ENCODE results near the gene CAMK2N2. TPM values are rescaled to one million over a fixed set of nuclear protein-coding genes. Genes with fewer than 3 reads are reported as not detected.

Gene CAMK2N2
- total and polyA plus RNA-seq, 9 of the 15 experiments (the other 6 are each of a cell fraction or from before 2014, with no cell fraction given): 0.08 to 0.22 (median 0.11) TPM; not detected in 5

DNA sequence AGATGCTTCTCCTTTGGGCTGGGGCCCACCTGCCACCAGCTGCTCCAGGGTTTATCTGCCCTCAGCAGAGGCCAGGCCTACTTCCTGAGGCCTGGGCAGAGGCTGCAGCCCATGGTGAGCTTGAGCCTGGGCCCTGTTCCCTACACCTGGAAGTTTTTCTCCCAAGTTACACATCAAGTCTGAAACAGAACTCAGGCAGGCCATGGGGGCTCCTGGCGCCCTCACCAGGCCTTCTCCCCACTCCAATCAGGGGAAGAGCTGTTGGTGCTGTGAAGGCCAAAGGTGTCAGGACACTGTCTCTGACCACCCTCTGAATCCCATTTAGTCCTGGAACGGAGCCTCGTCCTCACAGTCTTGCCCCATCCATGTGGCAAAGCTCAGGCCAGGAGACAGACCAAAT lies 24.7 kb downstream of the CAMK2N2 start (continued):
- TF ChIP-seq TEAD4 (IDR thresholded peaks at IDR 0.05; ENCODE audit: low read length): no peak
- TF ChIP-seq TEAD4 (CRISPR knock-in tag; IDR thresholded peaks at IDR 0.05; ENCODE audit: borderline replicate concordance): no peak
- no peak for TF ChIP-seq CXXC5 (CRISPR knock-in tag; IDR thresholded peaks at IDR 0.05)

DNA sequence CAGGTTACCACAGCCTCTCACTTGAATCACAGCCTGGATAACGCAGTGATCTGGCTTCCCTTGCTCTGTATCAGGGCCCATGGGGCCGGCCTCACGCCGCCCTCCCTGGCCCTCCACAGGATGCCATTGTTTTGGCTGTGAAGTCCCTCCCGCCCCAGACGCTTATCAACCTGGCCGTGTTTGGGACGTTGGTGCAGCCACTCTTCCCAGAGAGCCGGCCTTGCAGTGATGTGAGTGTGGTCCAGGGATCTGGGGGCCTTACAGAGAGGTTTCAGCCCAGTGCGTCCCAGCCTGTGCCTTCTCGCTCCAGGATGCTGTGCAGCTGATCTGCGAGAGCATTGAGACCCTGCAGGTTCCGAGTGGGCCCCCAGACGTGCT lies 25.3 kb downstream of the CAMK2N2 start:
- intact Hi-C loops (cut with micrococcal nuclease): no loop called here
- ChIA-PET CTCF (ENCODE audit: low intra/inter-chr PET ratio) (no interaction called here), POLR2A (interaction anchor here (0.7 kb wide), 1 partner anchor 423 kb away, joined by 3 read pairs; no protein-coding TSS in a partner anchor)
- in situ Hi-C loops (cut with MboI): no loop called here
- ATAC-seq (peak; percentile 11; the same call in 1 of the 3 replicates), FAIRE-seq (no peak), DNase-seq (ENCODE audit: extremely low read depth in 1 of 4, low spot score in 3 of 4) (no peak)
- Histone ChIP-seq H2AFZ (ENCODE audit: low read depth, low read length) (no peak overlapping the region), H4K20me1 (replicated peaks; ENCODE audit: control insufficient read depth, insufficient read depth, low read length) (peaks cover 14% of the 10 kb centered on the region; the same call in 1 of the 2 replicates), H3K4me1 (replicated peaks in 1 of 2; ENCODE audit: control insufficient read depth in 2 of 2, insufficient read depth in 2 of 2, low read length in 2 of 2) (peaks cover 0 to 23% of the 10 kb centered on the region in 2 experiments; a peak in 2 of 5 replicates), H3K9ac (ENCODE audit: insufficient read depth in 1 of 2, low read depth in 2 of 2, low read length in 2 of 2) (0 out of 4 replicates have a peak overlapping the region, but pooled peaks of 1 of the 2 experiments have one; percentile 30), H3K4me2 (ENCODE audit: insufficient read depth, low read length) (no peak overlapping the region), H3K4me3 (no peak overlapping the region), H3K27me3 (ENCODE audit: control insufficient read depth in 2 of 2, insufficient read depth in 2 of 2, low read length in 2 of 2) (peaks cover 21 to 45% of the 10 kb centered on the region in 2 experiments), H3K36me3 (ENCODE audit: control insufficient read depth, insufficient read depth, low read length) (no peaks in the 10 kb centered on the region), H3K9me3 (replicated peaks; ENCODE audit: control insufficient read depth, insufficient read depth, low read depth, low read length) (no peaks in the 10 kb centered on the region), H3K79me2 (ENCODE audit: control insufficient read depth, insufficient read depth, low read length) (no peaks in the 10 kb centered on the region), H3K9me1 (ENCODE audit: control insufficient read depth, insufficient read depth, low read length) (no peaks in the 10 kb centered on the region), H3K27ac (ENCODE audit: extremely low read depth, low read depth, low read length) (no peak overlapping the region)
- TF ChIP-seq, protein P1, sequence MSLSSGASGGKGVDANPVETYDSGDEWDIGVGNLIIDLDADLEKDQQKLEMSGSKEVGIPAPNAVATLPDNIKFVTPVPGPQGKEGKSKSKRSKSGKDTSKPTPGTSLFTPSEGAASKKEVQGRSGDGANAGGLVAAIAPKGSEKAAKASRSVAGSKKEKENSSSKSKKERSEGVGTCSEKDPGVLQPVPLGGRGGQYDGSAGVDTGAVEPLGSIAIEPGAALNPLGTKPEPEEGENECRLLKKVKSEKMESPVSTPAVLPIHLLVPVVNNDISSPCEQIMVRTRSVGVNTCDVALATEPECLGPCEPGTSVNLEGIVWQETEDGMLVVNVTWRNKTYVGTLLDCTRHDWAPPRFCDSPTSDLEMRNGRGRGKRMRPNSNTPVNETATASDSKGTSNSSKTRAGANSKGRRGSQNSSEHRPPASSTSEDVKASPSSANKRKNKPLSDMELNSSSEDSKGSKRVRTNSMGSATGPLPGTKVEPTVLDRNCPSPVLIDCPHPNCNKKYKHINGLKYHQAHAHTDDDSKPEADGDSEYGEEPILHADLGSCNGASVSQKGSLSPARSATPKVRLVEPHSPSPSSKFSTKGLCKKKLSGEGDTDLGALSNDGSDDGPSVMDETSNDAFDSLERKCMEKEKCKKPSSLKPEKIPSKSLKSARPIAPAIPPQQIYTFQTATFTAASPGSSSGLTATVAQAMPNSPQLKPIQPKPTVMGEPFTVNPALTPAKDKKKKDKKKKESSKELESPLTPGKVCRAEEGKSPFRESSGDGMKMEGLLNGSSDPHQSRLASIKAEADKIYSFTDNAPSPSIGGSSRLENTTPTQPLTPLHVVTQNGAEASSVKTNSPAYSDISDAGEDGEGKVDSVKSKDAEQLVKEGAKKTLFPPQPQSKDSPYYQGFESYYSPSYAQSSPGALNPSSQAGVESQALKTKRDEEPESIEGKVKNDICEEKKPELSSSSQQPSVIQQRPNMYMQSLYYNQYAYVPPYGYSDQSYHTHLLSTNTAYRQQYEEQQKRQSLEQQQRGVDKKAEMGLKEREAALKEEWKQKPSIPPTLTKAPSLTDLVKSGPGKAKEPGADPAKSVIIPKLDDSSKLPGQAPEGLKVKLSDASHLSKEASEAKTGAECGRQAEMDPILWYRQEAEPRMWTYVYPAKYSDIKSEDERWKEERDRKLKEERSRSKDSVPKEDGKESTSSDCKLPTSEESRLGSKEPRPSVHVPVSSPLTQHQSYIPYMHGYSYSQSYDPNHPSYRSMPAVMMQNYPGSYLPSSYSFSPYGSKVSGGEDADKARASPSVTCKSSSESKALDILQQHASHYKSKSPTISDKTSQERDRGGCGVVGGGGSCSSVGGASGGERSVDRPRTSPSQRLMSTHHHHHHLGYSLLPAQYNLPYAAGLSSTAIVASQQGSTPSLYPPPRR (CRISPR knock-in tag; IDR thresholded peaks at IDR 0.05; ENCODE audit: borderline replicate concordance): no peak
- TF ChIP-seq ZNF143 (CRISPR knock-in tag; IDR thresholded peaks at IDR 0.05): no peak
- no peak for TF ChIP-seq ZKSCAN8 (CRISPR knock-in tag; IDR thresholded peaks at IDR 0.05)
- TF ChIP-seq, protein P2, sequence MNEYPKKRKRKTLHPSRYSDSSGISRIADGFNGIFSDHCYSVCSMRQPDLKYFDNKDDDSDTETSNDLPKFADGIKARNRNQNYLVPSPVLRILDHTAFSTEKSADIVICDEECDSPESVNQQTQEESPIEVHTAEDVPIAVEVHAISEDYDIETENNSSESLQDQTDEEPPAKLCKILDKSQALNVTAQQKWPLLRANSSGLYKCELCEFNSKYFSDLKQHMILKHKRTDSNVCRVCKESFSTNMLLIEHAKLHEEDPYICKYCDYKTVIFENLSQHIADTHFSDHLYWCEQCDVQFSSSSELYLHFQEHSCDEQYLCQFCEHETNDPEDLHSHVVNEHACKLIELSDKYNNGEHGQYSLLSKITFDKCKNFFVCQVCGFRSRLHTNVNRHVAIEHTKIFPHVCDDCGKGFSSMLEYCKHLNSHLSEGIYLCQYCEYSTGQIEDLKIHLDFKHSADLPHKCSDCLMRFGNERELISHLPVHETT (CRISPR knock-in tag; conservative IDR thresholded peaks at IDR 0.05 in 1 of 2, IDR thresholded peaks at IDR 0.05 in 1 of 2): no peak
- TF ChIP-seq SIX5 (IDR thresholded peaks at IDR 0.05; ENCODE audit: borderline replicate concordance in 1 of 2, insufficient read depth in 1 of 2, low read depth in 1 of 2, low read length in 2 of 2): no peak
- TF ChIP-seq, protein P3, sequence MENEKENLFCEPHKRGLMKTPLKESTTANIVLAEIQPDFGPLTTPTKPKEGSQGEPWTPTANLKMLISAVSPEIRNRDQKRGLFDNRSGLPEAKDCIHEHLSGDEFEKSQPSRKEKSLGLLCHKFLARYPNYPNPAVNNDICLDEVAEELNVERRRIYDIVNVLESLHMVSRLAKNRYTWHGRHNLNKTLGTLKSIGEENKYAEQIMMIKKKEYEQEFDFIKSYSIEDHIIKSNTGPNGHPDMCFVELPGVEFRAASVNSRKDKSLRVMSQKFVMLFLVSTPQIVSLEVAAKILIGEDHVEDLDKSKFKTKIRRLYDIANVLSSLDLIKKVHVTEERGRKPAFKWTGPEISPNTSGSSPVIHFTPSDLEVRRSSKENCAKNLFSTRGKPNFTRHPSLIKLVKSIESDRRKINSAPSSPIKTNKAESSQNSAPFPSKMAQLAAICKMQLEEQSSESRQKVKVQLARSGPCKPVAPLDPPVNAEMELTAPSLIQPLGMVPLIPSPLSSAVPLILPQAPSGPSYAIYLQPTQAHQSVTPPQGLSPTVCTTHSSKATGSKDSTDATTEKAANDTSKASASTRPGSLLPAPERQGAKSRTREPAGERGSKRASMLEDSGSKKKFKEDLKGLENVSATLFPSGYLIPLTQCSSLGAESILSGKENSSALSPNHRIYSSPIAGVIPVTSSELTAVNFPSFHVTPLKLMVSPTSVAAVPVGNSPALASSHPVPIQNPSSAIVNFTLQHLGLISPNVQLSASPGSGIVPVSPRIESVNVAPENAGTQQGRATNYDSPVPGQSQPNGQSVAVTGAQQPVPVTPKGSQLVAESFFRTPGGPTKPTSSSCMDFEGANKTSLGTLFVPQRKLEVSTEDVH (IDR thresholded peaks at IDR 0.05; ENCODE audit: low read depth, partially characterized antibody): no peak
- TF ChIP-seq MYNN (IDR thresholded peaks at IDR 0.05): no peak
- TF ChIP-seq MYNN (CRISPR knock-in tag; IDR thresholded peaks at IDR 0.05): no peak
- WGBS (ENCODE audit: insufficient coverage, low coverage, missing lambda C conversion rate): 8% methylated on average over 12 of the region's 14 CpGs
- no TSS peak for BruUV-seq (replicated peaks)

All from K562 (cell line).